Neuron (in vitro differentiated cells): Measurements from ENCODE around the gene FOXE1.

Source experiments
- H2AFZ ChIP-seq: one replicate; pipeline ENCODE4 v1.6.1; 2013; ENCODE audit warnings: low read depth, mild to moderate bottlenecking, inconsistent platforms, low read length, moderate library complexity
- H3K27me3 ChIP-seq: one replicate; pipeline ENCODE4 v1.6.1; 2013; ENCODE audit warnings: low read length; ENCODE audit not compliant: insufficient read depth
- H3K36me3 ChIP-seq: one replicate; pipeline ENCODE4 v1.6.1; 2013; ENCODE audit warnings: low read length; ENCODE audit not compliant: insufficient read depth
- H3K4me1 ChIP-seq: one replicate; pipeline ENCODE4 v1.6.1; 2013; ENCODE audit warnings: low read length; ENCODE audit not compliant: insufficient read depth
- H3K4me3 ChIP-seq: 2 replicates; pipeline ENCODE4 v1.5.1; 2013; ENCODE audit warnings: mild to moderate bottlenecking, low read length, moderate library complexity
- H3K9me3 ChIP-seq: one replicate; pipeline ENCODE4 v1.6.1; 2013; ENCODE audit warnings: low read length

FOXE1 gene

GRCh38 chr9:97830884-97831829 lies 21.9 kb upstream of the FOXE1 start:
- Histone ChIP-seq H3K27me3 (no peaks in the 10 kb centered on the region), H2AFZ (peak overlapping the region; percentile 13), H3K4me1 (peaks cover 27% of the 10 kb centered on the region), H3K9me3 (no peaks in the 10 kb centered on the region), H3K36me3 (no peaks in the 10 kb centered on the region), H3K4me3 (peak overlapping the region; percentile 10)

- H3K9me3 ChIP-seq: no peaks in the 10 kb centered on the region
- H3K27me3 ChIP-seq: peaks cover 2% of the 10 kb centered on the region
- H3K4me1 ChIP-seq: peaks cover 27% of the 10 kb centered on the region
- H3K36me3 ChIP-seq: no peaks in the 10 kb centered on the region
- H3K4me3 ChIP-seq: peak overlapping the region; percentile 10
- H2AFZ ChIP-seq: peak overlapping the region; percentile 13
These were observed 21.0 kb upstream of the FOXE1 start for GRCh38 chr9:97831843-97832636.

- H3K4me3 ChIP-seq: no peak overlapping the region
- peaks cover 5% of the 10 kb centered on the region for H3K9me3 ChIP-seq
- no peak overlapping the region for H2AFZ ChIP-seq
- peaks cover 18% of the 10 kb centered on the region for H3K27me3 ChIP-seq
- no peaks in the 10 kb centered on the region for H3K36me3 ChIP-seq
- H3K4me1 ChIP-seq: no peaks in the 10 kb centered on the region
These were observed 12.5 kb upstream of the FOXE1 start for GRCh38 chr9:97840521-97840920.

GRCh38 chr9:97842960-97843359 lies 10.1 kb upstream of the FOXE1 start:
- H3K9me3 ChIP-seq: peaks cover 5% of the 10 kb centered on the region
- H3K27me3 ChIP-seq: peaks cover 37% of the 10 kb centered on the region
- H3K36me3 ChIP-seq: no peaks in the 10 kb centered on the region
- H2AFZ ChIP-seq: no peak overlapping the region
- no peak overlapping the region for H3K4me3 ChIP-seq
- no peaks in the 10 kb centered on the region for H3K4me1 ChIP-seq

- Histone ChIP-seq H3K9me3 (peaks cover 9% of the 10 kb centered on the region), H3K27me3 (peaks cover 59% of the 10 kb centered on the region), H3K36me3 (no peaks in the 10 kb centered on the region), H2AFZ (no peak overlapping the region), H3K4me1 (no peaks in the 10 kb centered on the region), H3K4me3 (no peak overlapping the region)
These were observed 7.9 kb upstream of the FOXE1 start for GRCh38 chr9:97845130-97845529.

- no peak overlapping the region for H3K4me3 ChIP-seq
- no peak overlapping the region for H2AFZ ChIP-seq
- no peaks in the 10 kb centered on the region for H3K4me1 ChIP-seq
- H3K36me3 ChIP-seq: no peaks in the 10 kb centered on the region
- H3K9me3 ChIP-seq: peaks cover 7% of the 10 kb centered on the region
- peaks cover 65% of the 10 kb centered on the region for H3K27me3 ChIP-seq
These were observed 7.3 kb upstream of the FOXE1 start for GRCh38 chr9:97845763-97846162.

GRCh38 chr9:97846347-97846746 lies 6.7 kb upstream of the FOXE1 start:
- no peak overlapping the region for H3K4me3 ChIP-seq
- H3K4me1 ChIP-seq: no peaks in the 10 kb centered on the region
- no peak overlapping the region for H2AFZ ChIP-seq
- H3K36me3 ChIP-seq: no peaks in the 10 kb centered on the region
- H3K9me3 ChIP-seq: peaks cover 7% of the 10 kb centered on the region
- H3K27me3 ChIP-seq: peaks cover 71% of the 10 kb centered on the region

- Histone ChIP-seq H2AFZ (no peak overlapping the region), H3K4me1 (no peaks in the 10 kb centered on the region), H3K27me3 (peaks cover 82% of the 10 kb centered on the region), H3K4me3 (no peak overlapping the region), H3K36me3 (no peaks in the 10 kb centered on the region), H3K9me3 (peaks cover 10% of the 10 kb centered on the region)
These were observed 5.4 kb upstream of the FOXE1 start for GRCh38 chr9:97847474-97848214.

GRCh38 chr9:97848215-97848479 lies 4.9 kb upstream of the FOXE1 start:
- Histone ChIP-seq H3K4me3 (no peak overlapping the region), H3K27me3 (peaks cover 82% of the 10 kb centered on the region), H3K36me3 (no peaks in the 10 kb centered on the region), H3K9me3 (peaks cover 7% of the 10 kb centered on the region), H2AFZ (no peak overlapping the region), H3K4me1 (no peaks in the 10 kb centered on the region)

- H3K4me3 ChIP-seq: no peak overlapping the region
- H3K9me3 ChIP-seq: peaks cover 7% of the 10 kb centered on the region
- peaks cover 87% of the 10 kb centered on the region for H3K27me3 ChIP-seq
- H2AFZ ChIP-seq: no peak overlapping the region
- H3K4me1 ChIP-seq: no peaks in the 10 kb centered on the region
- no peaks in the 10 kb centered on the region for H3K36me3 ChIP-seq
These were observed 4.4 kb upstream of the FOXE1 start for GRCh38 chr9:97848480-97849237.

GRCh38 chr9:97849980-97850379 lies 3.0 kb upstream of the FOXE1 start:
- no peak overlapping the region for H2AFZ ChIP-seq

GRCh38 chr9:97850746-97851445 lies 2.1 kb upstream of the FOXE1 start:
- Histone ChIP-seq H2AFZ (no peak overlapping the region), H3K27me3 (peaks cover 97% of the 10 kb centered on the region), H3K4me3 (no peak overlapping the region), H3K9me3 (peaks cover 11% of the 10 kb centered on the region), H3K36me3 (no peaks in the 10 kb centered on the region), H3K4me1 (no peaks in the 10 kb centered on the region)

More at GRCh38 chr9:97849980-97850379, 3.0 kb upstream of the FOXE1 start:
- H3K9me3 ChIP-seq: peaks cover 10% of the 10 kb centered on the region
- no peaks in the 10 kb centered on the region for H3K36me3 ChIP-seq
- H3K4me1 ChIP-seq: no peaks in the 10 kb centered on the region
- peaks cover 97% of the 10 kb centered on the region for H3K27me3 ChIP-seq
- no peak overlapping the region for H3K4me3 ChIP-seq
